ENCODE results near the gene TMC1.
"Not testable (repeated sequence)": the region's sequence is repeated elsewhere in the genome, so short reads cannot be mapped to it uniquely, and the experiment has no call there.

Gene TMC1

DNA sequence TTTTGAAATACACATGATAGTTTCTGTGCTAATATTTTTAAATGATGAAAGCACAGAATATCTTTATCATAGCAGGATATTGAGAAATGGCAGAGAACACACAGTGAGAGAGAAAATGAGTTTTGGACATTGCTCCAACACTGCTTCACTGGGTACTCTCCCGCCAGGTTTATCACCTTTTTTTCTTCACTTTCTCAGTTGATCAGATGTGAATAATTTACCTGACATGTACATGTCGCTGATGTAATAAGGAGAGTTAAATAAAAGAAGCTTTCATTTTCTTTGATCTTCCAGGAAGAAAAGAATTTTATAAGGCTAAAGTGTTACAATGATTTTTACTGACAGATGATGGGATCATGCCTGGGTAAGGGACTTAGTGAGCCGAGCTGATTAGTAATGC is 297.0 kb downstream of the TMC1 start:
- no peak for DNase-seq (ENCODE audit: low spot score)

DNA sequence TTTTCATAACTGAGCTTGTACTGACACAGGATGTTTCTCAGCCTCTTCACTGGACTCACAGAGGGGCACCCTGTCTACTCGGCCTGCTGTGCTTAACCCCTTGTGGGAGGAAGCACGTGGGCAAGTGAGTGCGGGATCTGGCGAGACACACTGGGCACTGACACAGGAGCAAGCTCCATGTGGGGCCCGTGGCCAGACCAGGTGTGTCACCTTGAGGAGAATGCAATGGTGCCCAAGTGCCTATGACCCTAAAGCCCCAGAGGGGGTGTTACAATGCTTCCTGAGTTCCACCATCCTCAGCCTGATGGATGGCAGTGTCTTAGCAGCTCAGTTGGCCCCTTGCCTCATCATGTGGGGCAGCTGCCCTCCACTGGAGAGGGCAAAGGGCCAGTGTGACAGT is 302.6 kb downstream of the TMC1 start:
- no peak for DNase-seq (ENCODE audit: low spot score)

DNA sequence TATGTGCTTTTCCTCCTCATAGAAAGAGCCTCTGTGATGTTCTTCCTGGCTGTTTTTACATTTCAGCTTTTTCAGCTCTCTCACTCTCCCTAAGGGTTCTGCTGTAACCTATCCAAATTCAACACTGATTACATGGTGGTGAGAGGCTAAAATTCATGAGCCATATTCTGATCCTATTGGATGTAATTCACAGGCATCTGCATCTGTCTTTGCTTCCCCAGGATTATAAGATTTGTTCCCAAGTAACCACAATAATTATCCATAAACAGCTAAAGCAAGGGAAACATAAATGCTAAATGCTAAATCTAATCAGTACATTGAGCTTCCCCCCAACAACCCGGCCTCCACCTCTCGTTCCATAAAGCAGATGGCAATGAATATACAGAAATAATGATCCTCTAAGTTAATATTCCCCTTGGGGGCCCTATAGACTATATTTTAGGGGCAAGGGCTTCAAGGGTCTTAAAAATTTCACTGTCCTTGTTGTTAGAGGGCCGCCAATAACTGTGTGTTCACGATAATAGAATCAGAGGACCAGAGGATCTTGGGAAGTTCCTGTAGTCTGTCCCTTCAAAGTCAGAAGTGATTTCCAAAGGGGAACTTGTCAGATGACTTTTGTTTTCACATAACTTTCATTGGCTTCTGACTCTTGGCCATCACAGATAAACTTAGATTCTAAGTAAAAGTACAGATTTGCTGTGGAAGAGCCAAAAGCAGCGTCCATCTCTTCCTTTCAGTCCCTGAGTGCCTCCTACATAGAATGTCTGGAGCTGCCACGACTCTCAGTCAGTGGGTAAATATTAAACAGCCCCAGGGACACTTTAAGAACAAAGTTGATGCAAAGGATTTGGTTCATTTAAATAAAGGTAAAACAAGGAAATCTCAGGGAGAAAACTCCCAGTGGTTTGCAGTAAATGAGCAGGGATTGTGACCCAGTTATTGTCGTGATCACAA is 305.9 kb downstream of the TMC1 start:
- no peak for DNase-seq (ENCODE audit: low spot score)

DNA sequence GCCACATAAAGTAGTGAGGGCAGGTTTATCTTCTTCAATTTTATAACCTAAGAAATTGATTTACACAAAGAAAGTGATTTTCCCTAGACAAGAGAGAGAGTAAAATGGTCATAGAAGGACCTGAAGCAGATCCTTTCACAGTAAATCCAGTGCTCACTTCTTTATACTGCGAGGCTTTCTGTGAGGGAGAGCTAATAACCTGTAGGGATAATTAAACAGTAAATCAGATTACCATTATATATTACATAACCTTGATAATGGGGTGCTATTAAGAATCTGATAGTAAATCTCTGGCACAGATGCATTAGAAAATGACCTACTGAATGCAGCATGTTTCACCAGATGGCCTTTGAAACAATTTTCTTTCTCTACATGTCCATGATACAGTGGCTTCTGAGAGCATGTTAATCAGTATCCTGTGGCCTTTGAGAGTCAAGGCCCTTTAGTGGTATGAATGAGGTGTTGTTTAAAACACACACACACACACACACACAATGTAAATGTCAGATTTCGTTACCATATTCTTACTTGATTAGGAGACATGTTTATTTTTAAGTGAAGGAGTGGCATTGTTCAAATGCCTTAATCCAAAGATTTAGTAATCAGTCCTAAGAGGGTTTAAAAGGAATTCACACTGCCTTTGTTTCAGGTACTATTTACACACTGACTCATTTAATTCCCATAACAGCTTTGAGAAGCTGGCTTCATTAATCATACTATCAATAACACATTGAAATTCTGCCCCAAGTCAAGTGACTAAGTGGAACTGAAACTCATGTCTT is 306.7 kb downstream of the TMC1 start:
- DNase-seq (ENCODE audit: low spot score), result no peak

DNA sequence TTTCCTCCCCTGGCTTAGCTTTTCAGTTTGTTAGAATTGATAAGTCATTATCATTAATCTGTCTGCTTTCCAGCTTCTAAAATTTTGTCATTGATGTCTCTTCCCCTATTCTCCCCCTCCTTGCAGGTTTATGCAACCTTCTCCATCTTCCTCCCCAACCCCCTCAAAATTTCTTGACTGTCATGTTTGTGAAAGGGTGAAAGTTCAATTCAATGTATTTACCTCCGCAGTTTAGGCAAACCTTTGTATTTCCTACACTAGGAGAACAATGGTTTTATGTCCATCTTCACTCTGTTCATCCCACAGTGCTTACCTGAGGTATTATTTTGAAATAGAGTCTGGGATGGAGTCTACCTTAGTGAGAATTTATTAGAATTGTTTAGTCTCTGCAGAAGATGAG is 313.6 kb downstream of the TMC1 start:
- no peak for DNase-seq (ENCODE audit: low spot score)

DNA sequence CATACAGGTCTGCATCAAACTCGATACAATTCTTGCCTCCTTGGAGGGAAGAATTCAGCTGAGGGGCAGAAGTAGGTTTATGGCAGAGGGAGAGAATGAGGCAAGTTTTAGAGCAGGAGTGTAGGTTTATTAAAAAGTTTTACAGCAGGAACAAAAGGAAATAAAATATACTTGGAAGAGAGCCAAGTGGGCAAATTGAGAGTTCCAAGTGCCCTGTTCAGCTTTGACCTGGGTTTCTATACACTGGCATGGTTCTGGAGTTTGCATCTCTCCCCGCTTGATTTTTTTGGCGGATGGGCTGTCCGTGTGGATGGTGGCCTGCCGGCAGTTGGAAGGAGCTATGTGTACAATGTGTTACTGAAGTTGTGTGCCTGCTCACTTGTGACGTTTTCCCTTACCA is 315.4 kb downstream of the TMC1 start:
- no peak for DNase-seq (ENCODE audit: low spot score)

- DNase-seq (ENCODE audit: low spot score), result no peak
These were observed 317.7 kb downstream of the TMC1 start for GRCh38 chr9:72839085-72839484.

GRCh38 chr9:72843520-72844439 is 322.4 kb downstream of the TMC1 start:
- DNase-seq (ENCODE audit: low spot score), result no peak

GRCh38 chr9:72844440-72844768 is 323.0 kb downstream of the TMC1 start:
- no peak for DNase-seq (ENCODE audit: low spot score)

DNA sequence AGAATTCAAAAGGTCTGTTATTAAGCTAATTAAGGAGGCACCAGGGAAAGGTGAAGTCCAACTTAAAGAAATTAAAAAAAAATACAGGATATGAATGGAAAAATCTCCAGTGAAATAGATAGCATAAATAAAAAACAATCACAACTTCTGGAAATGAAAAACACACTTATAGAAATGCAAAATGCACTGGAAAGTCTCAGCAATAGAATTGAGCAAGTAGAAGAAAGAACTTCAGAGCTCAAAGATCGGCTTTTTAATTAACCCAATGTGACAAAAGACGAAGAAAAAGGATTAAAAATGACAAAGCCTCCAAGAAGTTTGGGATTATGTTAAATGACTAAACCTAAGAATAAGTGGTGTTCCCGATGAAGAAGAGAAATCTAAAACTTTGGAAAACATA is 323.6 kb downstream of the TMC1 start:
- DNase-seq (ENCODE audit: low spot score), result not testable (repeated sequence)

DNA sequence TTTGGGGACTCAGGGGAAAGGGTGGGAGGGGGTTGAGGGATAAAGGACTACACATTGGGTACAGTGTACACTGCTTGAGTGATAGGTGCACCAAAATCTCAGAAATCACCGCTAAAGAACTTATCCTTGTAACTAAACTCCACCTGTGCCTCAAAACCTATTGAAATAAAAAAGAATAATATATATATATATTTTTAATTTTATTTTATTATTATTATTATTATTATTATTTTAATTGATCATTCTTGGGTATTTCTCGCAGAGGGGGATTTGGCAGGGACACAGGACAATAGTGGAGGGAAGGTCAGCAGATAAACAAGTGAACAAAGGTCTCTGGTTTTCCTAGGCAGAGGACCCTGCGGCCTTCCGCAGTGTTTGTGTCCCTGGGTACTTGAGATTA is 328.8 kb downstream of the TMC1 start:
- DNase-seq (ENCODE audit: low spot score), result not testable (repeated sequence)

GRCh38 chr9:72855321-72855720 is 333.9 kb downstream of the TMC1 start:
- DNase-seq (ENCODE audit: low spot score), result no peak

DNA sequence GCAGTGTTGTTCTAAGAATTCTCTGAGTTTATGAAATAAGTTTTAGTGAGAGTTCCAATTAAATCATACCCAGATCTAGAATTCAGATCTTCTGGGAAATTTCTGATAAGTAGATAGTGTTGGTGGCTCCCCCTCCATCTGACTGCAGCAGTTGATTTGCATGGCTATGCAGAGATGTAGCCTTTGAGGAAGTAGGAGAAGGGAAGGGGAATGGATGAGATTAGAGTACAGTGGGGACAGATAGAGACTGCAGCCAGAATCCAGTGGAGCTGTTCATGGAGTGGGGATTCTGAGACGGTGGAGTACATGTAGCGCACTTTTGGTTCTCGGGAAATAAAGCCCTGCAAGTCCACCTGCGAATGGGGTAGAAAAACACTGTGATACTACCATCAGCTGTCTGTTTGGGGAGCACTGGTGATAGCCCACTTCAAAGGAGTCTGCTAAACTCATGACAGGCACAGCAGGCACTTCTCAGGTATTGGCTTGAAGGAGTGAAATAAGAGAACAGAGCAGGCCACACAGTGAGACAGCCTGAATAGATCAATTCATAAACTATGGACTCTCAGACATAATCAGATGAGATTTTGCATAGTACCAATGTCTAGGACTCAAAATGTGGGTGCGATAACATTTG is 334.6 kb downstream of the TMC1 start:
- no peak for DNase-seq (ENCODE audit: low spot score)

- peak; percentile 69 for DNase-seq (ENCODE audit: low spot score)
These were observed 335.7 kb downstream of the TMC1 start for GRCh38 chr9:72856972-72857623.

DNA sequence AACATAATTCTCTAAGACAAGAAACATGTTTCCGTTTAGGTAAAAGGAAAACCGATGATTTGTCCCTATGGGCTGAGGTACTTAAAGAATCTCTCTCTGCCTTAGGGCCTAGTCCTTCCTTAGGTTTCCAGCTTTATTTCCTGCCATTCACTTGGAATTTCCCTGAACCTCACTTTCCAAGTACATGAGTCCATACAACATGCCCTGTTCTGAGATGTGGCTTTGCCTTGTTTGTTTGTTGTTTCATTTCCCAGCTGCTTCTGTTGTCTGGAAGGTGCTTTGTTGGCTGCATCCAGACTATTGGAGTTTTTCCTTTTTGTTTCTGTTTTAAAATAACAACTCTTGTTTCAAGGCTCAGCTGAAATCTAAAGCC is 336.2 kb downstream of the TMC1 start:
- DNase-seq (ENCODE audit: low spot score), result no peak

- DNase-seq (ENCODE audit: low spot score), result peak; percentile 45
These were observed 336.9 kb downstream of the TMC1 start for GRCh38 chr9:72858089-72858912.

DNA sequence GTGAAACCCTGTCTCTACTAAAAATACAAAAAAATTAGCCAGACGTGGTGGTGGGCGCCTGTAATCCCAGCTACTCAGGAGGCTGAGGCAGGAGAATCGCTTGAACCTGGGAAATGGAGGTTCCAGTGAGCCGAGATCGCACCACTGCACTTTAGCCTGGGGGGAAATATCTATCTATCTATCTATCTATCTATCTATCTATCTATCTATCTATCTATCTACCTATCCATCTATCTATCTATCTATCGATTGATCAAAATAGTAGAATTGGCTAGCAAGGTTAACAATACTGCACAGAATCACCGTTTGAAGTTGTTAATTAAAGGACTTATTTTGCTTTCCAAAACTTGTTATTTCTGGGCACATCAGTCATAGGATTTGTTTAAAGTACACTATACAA is 341.4 kb downstream of the TMC1 start:
- DNase-seq (ENCODE audit: low spot score), result not testable (repeated sequence)

- DNase-seq (ENCODE audit: low spot score), result no peak
These were observed 342.2 kb downstream of the TMC1 start for GRCh38 chr9:72863456-72864094.

DNA sequence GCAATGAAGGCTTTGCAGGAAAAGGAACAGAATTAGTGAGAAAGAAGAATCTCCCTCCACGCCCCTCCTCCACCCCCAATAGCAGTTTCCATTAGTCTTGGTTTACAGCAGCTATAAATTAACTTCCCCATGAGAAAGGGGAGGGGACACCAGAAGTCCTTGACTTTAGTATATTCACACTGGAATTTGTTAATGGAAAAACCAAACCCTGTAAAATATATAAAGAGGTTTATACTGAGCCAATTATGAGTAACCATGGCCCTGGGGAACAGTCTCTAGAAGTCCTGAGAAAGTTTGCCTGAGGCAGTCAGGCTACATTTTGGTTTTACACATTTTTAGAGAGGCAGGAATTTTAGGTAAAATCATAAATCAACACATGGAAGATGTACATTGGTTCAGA is 342.9 kb downstream of the TMC1 start:
- no peak for DNase-seq (ENCODE audit: low spot score)

- DNase-seq (ENCODE audit: low spot score), result peak; percentile 41
These were observed 350.3 kb downstream of the TMC1 start for GRCh38 chr9:72871685-72872084.

Measured in AG08395 (cell line).